ENCODE results near the gene REPS1.
"Not testable (repeated sequence)": the region's sequence is repeated elsewhere in the genome, so short reads cannot be mapped to it uniquely, and the experiment has no call there.

The REPS1 gene

DNA sequence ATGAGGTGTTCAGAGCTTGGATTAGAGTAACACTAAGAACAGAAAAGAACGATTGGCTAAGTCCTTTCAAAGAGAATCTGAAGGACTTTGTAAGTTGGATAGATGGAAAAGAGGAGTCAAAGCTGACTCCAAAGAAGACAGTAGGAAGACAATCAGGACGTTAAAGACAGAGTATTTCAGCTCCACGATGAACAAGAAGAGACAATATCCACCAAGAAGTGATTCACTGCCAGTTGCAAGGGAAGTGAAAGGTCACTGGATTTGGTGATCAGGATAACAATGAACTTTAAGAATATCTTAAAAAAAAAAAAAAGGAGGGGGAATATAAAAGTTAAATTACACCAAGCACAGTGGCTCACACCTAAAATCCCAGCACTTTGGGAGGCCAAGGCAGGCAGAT lies 17.9 kb downstream of the REPS1 start:
- DNase-seq: no peak

DNA sequence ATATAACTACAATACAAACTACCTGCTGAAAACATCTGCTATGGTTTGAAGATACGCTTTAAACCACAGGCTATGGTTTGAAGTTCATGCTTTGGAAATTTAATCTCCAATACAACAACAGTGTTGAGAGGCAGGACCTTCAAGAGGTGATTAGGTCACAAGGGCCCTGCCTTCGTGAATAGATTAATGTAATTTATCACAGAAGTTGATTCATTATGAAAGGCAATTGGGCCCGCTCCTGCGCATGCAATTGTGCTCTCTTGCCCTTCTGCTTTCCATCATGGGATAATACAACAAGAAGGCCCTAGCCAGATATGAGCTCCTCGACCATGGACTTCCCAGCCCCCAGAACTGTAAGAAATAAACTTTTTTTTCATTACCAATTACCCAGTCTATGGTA lies 21.2 kb downstream of the REPS1 start:
- no peak for DNase-seq

DNA sequence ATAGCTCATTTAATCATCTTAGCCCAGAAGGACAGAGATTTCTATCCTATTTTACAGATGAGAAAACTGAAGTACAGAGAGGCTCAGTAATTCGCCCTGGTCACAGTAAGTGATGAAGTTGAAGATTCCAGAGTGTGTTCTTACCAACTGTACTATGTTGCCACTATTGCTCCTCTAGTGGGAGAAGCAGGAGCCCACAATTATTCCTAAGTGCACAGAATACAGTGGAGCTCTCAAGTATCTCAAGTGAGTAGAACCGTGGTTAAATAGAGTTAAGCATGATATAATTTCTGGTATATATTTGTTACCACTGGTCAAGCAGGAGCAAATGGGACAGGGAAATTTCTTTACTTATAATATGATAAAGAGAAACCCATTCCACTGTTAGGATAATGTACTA lies 22.1 kb downstream of the REPS1 start:
- no peak for DNase-seq

DNA sequence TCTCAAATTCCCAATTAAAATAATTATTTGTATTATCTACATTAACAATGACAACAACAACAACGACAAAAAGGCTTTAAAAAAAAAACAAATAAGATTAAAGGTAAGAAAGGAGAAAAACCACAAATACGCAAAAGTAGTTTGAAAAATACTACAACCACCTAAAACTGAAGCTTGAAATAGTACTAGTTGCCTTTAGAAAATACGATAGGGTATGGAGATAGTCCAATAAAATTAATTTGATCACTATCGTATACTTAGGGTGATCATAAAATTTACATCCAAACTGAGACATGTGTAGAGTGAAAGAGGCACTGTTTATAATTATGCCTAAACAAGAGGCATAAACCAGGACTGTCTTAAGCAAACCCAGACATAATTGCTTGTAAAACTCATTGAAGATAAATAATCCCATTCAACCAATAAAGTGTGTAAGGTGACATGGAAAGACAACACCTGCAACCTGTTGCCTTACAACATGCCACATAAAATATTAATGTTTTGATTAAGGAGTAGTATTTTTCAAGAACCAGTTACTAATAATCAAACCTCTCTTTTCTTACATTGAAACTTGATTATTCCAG lies 22.7 kb downstream of the REPS1 start:
- DNase-seq: peak; percentile 11

DNA sequence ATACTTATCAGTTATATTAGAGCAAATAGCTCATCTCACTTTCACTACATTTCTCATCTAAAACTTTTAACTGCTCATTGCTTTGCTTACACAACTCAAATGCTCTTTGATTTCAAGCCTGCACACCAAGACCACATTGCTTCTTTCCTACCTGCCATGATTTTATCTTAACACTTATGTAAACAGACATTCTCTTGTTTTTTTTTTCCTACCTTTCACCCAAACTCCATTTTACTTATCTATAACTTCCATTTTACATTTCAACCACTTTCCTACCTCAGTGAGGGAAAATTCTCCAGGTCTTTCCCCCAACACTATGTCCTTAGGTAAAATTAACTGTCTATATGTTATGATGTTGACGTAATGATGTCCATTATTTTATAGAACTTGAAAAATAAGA lies 24.0 kb downstream of the REPS1 start:
- no peak for DNase-seq

DNA sequence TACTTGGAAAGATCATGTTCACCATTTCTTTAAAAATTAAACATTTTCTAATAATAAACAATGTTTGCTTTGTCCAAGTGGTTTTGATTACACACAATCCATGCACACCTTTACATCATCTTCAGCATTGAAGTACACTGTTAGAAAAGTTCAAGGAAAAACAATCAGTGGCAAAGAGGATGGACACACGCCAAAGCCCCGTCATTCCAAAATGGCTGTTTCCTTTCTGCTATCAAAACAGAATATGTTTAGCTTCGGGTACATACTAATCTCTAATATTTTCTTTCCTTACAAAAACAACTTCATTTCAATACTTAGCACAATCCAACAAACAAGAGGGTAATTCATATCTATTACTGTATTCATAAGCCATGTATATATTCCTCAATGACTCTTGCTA lies 24.5 kb downstream of the REPS1 start:
- no peak for DNase-seq

DNA sequence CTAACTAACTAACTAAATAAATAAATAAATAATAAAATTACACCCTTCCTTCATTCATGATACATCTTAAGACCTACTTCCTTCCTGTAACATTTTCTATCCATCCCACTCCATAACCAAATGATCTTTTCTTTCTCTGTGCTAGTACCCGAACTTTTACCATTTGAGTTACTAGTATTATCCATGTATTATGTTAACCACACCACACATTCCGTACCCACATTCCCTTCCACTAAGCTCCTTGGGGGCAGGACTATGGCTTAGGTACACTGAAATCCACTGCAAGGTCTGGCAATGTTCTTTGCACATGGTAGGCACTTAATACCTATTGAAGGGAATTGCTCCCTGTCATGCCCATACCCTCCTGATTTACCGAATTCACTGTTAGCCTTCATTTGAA lies 24.9 kb downstream of the REPS1 start:
- DNase-seq: no peak

DNA sequence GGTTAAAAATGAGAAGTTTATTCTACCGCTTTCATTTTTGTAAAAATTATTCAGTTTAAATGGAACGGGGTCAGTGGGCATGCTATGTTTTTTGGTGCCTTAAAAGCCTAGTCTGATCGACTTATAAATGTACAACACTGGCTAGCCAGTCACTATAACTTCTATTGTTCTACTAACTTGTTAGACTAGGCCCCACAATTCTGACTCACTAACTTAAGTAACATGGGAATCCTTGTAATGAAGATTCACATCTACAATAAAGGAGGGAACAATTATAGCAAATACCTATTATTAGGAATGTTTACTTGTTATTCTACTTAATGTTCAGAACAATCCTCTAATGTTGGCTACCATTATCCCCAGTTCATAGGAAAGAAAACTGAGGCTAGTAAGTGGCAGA lies 28.5 kb downstream of the REPS1 start:
- no peak for DNase-seq

DNA sequence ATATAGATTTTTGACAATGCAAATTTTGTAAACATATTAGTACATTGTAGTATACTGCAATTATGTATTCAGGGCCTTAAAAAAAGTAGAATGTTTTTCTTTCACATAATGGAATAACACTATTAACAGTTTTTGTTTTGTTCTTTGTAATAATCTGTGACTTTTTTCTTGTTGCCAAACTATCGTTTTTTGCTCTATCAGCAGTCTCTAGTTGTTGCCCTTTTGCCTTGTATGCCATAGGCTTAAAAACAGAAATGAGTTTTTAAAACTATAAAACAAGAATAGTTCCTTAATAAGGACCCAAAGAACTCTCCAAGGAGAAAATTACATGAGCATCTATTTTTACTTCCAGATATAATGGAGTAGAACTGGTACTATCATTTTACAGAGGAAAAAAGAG lies 29.5 kb downstream of the REPS1 start:
- DNase-seq: no peak

DNA sequence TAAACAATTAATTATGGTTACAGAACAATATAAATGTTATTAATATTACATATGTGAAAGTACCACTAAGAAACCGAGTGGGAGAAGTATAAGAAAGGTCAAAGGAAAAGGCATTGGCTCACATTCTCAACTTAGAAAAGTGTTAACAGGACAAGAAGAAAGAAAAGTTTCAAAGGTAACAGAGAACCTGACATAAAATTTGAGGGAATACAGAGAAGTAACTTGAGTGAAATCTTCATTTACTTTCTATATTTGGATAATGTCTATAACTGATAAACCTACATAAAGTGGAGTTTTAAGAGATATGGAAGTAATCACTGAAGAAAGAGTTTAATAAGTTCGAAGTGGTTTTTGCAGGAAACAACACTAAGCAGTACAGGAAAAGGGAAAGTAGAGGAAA lies 30.1 kb downstream of the REPS1 start:
- no peak for DNase-seq

DNA sequence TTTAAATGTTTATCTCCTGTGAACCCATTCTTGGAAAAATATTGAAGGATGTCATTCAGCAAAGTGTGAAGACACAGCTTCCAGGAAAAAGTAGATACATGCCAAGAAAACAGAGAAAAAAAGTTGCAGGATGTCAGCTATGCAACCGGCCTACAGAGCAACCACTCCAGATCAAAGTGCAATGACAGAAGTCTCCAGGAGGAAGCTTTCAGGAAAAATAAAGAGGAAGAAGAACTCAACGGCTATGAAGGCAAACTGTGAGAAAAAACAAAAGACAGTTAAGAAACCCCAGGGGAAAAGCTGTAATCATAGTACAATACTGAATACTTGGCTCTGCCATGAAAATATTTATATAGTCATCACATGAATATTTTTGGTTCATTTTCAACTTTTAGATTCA lies 30.6 kb downstream of the REPS1 start:
- DNase-seq: no peak

DNA sequence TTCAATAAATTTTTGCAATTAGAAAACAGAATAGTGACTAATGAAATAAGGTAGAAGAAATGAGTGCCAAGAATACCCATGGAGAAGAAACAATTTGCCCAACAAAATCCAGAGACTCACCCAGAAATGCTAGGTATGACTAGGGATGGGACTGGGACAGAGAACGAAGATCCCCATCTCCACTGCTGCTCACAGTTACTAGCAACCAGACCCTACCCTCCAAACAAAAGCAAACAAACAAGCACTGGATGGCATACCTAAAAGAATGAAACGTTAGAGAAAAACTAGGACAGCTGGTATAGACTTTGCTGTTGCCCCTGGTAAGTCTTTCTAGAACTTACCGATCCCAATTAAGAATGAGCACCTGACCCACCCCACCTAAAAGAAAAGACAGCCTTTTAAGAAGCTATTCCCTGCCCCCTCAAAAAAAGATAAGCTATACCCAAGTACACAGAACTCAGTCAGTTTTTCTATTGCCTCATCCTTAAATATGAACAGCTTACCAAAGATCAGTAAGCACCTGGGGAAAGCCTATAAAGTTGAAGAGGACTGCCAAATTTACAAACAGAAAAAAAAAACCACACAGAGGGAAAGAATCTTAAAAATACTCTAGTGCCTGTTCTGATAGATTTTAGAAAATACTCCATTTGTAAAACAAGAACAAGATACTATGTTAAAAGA lies 31.7 kb downstream of the REPS1 start:
- DNase-seq: no peak

DNA sequence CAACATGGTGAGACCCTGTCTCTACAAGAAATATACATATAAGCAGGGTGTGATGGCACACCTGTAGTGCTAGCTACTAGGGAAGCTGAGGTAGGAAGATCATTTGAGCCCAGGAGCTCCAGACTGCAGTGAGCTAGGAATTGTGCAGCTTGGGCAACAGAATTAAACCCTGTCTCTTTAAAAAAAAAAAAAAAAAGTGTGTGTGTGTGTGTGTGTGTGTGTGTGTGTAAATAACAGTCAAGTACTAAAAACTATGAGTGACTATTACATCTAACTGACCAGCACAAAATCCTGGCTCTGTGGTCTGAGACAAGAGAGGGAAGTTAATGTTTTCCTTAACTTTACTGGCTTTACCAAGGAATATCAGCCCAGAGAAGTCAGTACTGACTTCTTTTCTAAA lies 32.8 kb downstream of the REPS1 start:
- no peak for DNase-seq

DNA sequence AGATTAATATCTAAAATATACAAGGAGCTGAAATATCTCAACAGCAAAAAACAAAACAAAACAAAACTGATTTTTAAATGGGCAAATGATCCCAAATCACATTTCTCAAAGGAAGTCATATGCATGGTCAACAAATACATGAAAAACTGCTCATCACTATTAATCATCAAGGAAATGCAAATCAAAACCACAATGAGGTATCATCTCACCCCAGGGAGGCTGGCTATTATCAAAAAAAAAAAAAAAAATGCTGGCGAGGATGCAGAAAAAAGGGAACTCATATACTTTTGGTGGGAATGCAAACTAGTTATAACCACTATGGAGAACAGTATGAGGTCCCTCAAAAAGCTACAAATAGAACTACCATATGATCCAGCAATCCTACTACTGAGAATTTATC lies 34.6 kb downstream of the REPS1 start:
- no peak for DNase-seq

DNA sequence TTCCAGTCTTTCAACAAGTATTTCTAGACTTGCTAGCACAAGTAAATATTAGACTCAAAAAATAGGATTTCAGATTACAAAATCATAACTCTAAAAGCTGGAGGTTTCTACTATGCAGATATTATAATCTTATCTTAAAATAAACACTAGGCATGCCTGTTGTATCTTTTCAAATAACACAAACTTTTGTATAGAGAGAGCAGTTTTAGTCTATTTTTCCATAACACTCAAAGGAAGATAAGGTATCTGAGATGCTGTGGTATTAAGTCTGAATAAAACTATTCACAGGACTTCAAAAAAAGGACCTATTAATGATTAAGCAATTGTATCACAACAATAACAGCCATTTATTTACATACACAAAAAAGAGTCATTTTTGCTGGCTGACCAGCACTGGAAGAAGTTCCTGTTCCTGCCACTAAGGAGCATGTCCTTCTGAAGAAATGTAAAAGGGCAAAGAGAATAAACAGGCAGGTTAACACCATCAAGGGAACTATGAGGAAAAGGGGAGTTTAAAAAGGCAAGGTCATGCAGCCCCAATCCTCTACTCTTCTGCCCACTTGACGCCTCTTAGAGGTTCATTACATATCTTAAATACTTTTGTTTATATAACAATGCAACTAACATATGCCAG lies 39.4 kb downstream of the REPS1 start:
- DNase-seq: no peak

DNA sequence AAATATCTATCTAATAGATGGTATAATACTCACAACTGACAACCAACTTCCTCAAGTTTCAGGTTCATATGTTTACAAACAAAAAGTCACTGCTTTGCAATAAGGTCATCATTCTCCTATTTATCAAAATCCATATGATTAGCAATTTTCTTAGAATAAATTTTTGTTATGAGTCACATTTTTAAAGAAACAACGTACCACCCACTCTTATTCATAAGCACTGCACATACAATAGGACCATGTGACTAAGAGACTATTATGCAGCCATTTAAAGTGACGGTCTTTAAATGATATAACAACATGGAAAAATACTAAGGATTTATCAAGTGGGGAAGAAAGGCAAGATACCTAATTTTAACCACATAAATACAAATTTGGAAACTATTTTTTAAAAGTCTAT lies 40.0 kb downstream of the REPS1 start:
- no peak for DNase-seq

DNA sequence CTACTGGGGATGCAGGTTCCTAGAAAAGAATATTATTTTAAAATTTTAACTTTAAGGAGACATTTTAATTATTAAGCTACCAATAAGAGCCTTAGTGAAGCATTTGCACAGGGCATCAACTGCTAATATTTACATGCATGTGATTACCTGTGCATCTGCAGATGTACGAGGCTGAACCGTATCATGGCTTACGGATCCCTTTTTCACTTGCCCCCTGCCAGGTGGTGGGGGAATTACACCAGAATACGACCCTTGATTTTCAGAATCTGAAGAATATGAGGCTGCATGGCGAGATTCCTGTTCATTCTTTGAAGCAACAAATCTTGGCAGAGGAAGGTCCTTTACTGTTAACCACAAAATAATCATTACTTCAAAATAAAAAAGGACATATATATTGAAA lies 42.7 kb downstream of the REPS1 start:
- DNase-seq: peak; percentile 23

DNA sequence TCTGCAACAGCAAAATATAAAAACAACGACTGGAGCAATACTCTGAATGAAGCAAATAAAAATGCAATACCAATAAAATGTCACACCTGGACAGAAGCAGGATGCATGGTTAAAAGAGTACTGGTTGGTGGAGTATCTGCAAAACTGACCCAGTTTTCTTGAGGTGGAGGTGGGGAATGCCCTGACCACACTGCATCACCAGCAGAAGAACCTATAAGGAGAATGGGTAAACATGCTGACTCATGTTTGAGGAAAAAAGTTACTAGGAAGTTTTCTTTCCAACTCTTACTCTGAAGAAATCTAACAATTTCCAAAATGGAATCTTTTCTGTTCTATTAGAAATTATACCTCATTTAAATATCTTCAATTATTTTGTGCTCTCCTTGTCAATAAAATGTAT lies 43.6 kb downstream of the REPS1 start:
- no peak for DNase-seq

DNA sequence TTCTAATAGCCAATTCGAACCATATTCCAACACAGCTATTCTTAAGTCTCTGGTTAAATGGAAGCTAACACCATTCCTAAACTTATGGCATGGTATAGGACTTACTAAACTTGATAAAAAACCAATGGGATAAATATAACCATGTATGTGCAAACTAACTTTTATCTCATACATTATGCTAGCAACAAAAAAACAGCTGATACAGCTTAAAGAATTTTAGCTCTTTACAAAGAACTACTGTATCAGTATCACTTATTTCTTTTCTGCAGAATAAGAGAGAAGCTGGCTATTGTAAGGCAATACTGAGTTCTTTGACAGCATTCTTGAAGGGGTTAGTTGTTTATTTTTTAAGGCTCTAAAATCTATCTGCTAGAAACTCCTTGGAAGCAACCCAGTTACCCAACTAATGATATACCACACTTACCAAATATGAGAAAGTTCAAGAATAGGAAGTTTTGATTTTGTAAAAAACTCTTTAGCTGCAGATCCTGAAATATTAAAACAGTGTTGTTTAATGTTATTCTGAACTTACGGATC lies 44.9 kb downstream of the REPS1 start:
- no peak for DNase-seq

DNA sequence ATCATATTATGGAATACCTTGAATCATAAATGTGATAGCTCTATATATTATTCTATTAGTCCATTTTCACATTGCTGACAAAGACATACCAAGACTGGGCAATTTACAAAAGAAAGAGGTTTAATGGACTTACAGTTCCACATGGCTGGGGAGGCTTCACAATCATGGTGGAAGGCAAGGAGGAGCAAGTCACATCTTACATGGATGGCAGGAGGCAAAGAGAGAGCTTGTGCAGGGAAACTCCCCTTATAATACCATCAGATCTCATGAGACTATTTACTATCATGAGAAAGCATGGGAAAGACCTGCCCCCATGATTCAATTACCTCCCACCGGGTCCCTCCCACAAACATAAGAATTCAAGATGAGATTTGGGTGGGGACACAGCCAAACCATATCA lies 51.2 kb downstream of the REPS1 start:
- DNase-seq: not testable (repeated sequence)

DNA sequence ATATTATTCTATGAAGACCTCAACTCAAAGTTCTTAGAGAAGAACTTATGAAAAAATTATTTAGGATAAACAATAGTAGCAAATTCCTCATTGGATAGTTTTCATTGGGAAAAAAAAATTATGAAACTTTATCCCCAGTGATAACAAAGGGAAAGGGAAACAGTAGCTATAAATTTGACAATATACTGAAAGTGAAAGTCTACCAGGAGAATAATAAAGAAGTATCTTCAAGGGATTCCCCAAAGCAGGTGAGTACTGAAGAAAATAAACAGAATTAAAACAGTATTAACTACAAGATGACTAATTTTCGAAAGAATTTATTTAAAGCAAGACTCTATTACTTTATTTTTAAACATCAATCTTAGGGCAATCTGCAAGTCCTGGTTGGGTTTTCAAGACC lies 56.4 kb downstream of the REPS1 start:
- no peak for DNase-seq

DNA sequence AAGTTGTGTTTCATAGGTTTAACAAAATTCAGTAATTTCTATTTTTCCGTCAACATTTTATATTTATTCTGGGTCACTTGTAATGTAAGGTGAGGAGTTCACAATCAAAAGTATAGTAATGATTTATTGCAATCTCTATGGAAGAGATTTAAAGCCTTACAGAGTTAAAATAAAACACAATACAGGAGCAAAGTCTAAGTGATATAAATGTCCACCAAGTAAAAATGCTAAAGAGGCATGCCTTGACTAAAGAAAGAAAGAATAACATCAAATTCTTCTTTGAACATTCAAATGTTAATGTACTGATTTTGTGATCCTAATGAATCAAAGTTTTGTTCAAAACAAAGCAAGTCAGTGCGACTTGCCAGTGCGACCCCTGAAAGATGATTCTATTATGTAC lies 61.5 kb downstream of the REPS1 start:
- no peak for DNase-seq

DNA sequence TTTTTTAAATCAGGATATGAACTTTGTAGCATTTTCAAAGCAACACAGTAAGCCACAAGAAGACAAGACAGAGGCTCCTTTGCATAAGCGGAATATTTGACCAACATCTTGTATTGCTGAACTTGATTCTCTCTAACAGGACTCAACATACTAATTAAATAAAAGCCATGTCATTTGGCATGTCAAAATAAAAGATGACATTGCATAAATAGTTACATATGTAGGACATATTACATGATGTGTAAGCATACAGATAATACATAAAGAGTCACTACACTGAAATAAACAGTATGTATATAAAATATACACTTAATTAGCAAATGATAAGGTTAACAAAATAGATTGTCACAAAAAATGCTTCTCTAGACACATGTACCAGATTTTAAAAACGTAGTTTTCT lies 62.2 kb downstream of the REPS1 start:
- no peak for DNase-seq

DNA sequence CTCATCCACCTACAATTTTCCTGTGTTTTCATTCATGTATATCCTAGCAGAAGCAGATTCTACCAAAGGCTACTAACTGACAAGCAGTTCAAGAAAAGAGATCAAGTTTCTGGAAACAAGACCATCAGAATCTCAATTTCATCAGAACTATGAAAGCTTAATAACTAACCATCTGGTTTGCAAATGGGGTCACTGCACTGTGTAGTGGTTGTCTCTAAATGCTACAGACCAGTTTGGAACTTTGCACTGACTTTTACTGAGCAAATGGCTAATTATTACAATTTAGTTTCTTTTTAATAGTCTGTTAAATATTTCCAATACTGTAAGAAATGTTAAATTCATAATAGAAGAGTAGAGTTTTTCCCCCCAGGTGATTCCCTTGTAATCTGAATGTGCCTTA lies 64.5 kb downstream of the REPS1 start:
- no peak for DNase-seq

DNA sequence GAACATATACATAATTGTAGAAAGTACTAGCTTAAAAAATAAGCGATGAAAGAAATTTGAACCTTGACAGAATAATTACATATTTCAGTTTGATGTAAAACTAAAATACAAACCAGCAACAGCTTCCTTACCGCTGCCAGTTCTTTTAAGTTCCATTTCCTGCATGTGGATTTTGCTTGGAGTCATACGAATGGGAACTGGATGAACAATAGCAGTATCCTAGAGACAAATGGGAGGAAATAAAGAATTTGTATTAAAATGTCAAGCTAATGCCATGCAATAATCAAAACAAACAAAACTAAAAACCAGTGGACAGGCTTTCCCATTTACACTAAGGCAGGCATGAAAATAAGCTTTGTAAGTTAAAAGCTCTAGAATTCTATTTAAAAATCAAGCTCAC lies 67.1 kb downstream of the REPS1 start:
- DNase-seq: no peak

Data from NCI-H146 (cell line).